GM19239 (cell line): ENCODE data around the gene KRT34.
"Not testable (repeated sequence)": the region's sequence is repeated elsewhere in the genome, so short reads cannot be mapped to it uniquely, and the experiment has no call there.

Experiments
- DNase-seq: peaks from one replicate; pipeline ENCODE4 v3.0.0; 2011; ENCODE audit warnings: low spot score; ENCODE audit not compliant: insufficient read length
- FAIRE-seq: peaks from 2 replicates; lab custom pipeline; 2011; peaks lifted over from hg19 to GRCh38; lab: Jason Lieb, UNC

Gene KRT34

GRCh38 chr17:41369023-41369422 lies 13.1 kb downstream of the KRT34 start:
- no peak for DNase-seq
- no peak for FAIRE-seq

GRCh38 chr17:41367426-41368075 lies 14.6 kb downstream of the KRT34 start:
- FAIRE-seq = no peak
- no peak for DNase-seq

- FAIRE-seq (no peak), DNase-seq (no peak)
These were observed 16.0 kb downstream of the KRT34 start for GRCh38 chr17:41366070-41366469.

GRCh38 chr17:41363881-41364280 lies 18.2 kb downstream of the KRT34 start:
- FAIRE-seq = no peak

GRCh38 chr17:41360296-41360995 lies 21.7 kb downstream of the KRT34 start:
- no peak for DNase-seq
- FAIRE-seq = no peak

More at GRCh38 chr17:41363881-41364280, 18.2 kb downstream of the KRT34 start:
- DNase-seq = no peak

GRCh38 chr17:41354536-41354935 lies 27.6 kb downstream of the KRT34 start:
- no peak for FAIRE-seq
- DNase-seq = no peak

GRCh38 chr17:41352597-41353366 lies 29.3 kb downstream of the KRT34 start:
- DNase-seq (no peak), FAIRE-seq (no peak)

GRCh38 chr17:41351177-41351576 lies 30.9 kb downstream of the KRT34 start:
- FAIRE-seq = no peak
- DNase-seq = no peak

- DNase-seq, FAIRE-seq: not testable (repeated sequence)
These were observed 31.7 kb downstream of the KRT34 start, which contains the start of gene KRT33A for GRCh38 chr17:41350381-41350878. Gene KRT33A, minus strand, starts transcription at chr17:41350828. Its CDS starts 61 bp downstream, at chr17:41350767.

- FAIRE-seq (no peak), DNase-seq (no peak)
These were observed 34.0 kb downstream of the KRT34 start for GRCh38 chr17:41347869-41348760.

GRCh38 chr17:41346421-41346820 lies 35.7 kb downstream of the KRT34 start:
- not testable (repeated sequence) for FAIRE-seq, DNase-seq

- FAIRE-seq = no peak
- DNase-seq = no peak
These were observed 36.1 kb downstream of the KRT34 start for GRCh38 chr17:41345992-41346391.

- no peak for FAIRE-seq
- no peak for DNase-seq
These were observed 39.1 kb downstream of the KRT34 start for GRCh38 chr17:41343029-41343428.

GRCh38 chr17:41340934-41341861 lies 40.9 kb downstream of the KRT34 start:
- peak; percentile 96 for FAIRE-seq
- no peak for DNase-seq

GRCh38 chr17:41340494-41340893 lies 41.6 kb downstream of the KRT34 start:
- no peak for FAIRE-seq
- no peak for DNase-seq

- FAIRE-seq (peak; percentile 11), DNase-seq (no peak)
These were observed 42.4 kb downstream of the KRT34 start for GRCh38 chr17:41339571-41340172.

GRCh38 chr17:41338961-41339485 lies 43.1 kb downstream of the KRT34 start:
- FAIRE-seq = no peak
- no peak for DNase-seq

- DNase-seq (no peak), FAIRE-seq (no peak)
These were observed 46.4 kb downstream of the KRT34 start for GRCh38 chr17:41335747-41336146.
